ENCODE data around the gene CELF2.
"Not testable (repeated sequence)": the region's sequence is repeated elsewhere in the genome, so short reads cannot be mapped to it uniquely, and the experiment has no call there.

Gene CELF2

GRCh38 chr10:11185128-11185665 is 167.5 kb downstream of the CELF2 start:
- not testable (repeated sequence) for H3K27ac ChIP-seq (ENCODE audit: low read depth, low read length); H3K9ac ChIP-seq (ENCODE audit: low read length); H3K9me3 ChIP-seq (ENCODE audit: low read length); H3K4me3 ChIP-seq (ENCODE audit: low read depth in 1 of 2, low read length in 2 of 2); H3K36me3 ChIP-seq (ENCODE audit: insufficient read depth, low read length); H3K27me3 ChIP-seq (ENCODE audit: control insufficient read depth in 1 of 2, insufficient read depth in 2 of 2, low read length in 2 of 2)
- peaks cover 31% of the 10 kb centered on the region for H3K4me1 ChIP-seq (ENCODE audit: insufficient read depth, low read length)

GRCh38 chr10:11186374-11186773 is 168.7 kb downstream of the CELF2 start:
- no peaks in the 10 kb centered on the region for H3K9me3 ChIP-seq (ENCODE audit: low read length)
- H3K36me3 ChIP-seq (ENCODE audit: insufficient read depth, low read length) = no peaks in the 10 kb centered on the region
- H3K9ac ChIP-seq (ENCODE audit: low read length) = no peak overlapping the region
- peaks cover 41% of the 10 kb centered on the region for H3K4me1 ChIP-seq (ENCODE audit: insufficient read depth, low read length)
- H3K27ac ChIP-seq (ENCODE audit: low read depth, low read length) = no peak overlapping the region
- no peaks in the 10 kb centered on the region for H3K27me3 ChIP-seq (ENCODE audit: control insufficient read depth in 1 of 2, insufficient read depth in 2 of 2, low read length in 2 of 2)
- no peak overlapping the region for H3K4me3 ChIP-seq (ENCODE audit: low read depth in 1 of 2, low read length in 2 of 2)

GRCh38 chr10:11189582-11190376 is 172.1 kb downstream of the CELF2 start:
- H3K36me3 ChIP-seq (ENCODE audit: insufficient read depth, low read length) = peaks cover 4% of the 10 kb centered on the region
- no peak overlapping the region for H3K4me3 ChIP-seq (ENCODE audit: low read depth in 1 of 2, low read length in 2 of 2)
- peaks cover 47% of the 10 kb centered on the region for H3K4me1 ChIP-seq (ENCODE audit: insufficient read depth, low read length)
- H3K9me3 ChIP-seq (ENCODE audit: low read length) = no peaks in the 10 kb centered on the region
- no peaks in the 10 kb centered on the region for H3K27me3 ChIP-seq (ENCODE audit: control insufficient read depth in 1 of 2, insufficient read depth in 2 of 2, low read length in 2 of 2)
- no peak overlapping the region for H3K27ac ChIP-seq (ENCODE audit: low read depth, low read length)
- H3K9ac ChIP-seq (ENCODE audit: low read length) = no peak overlapping the region

GRCh38 chr10:11191190-11191589 is 173.5 kb downstream of the CELF2 start:
- Histone ChIP-seq H3K9me3 (ENCODE audit: low read length) (no peaks in the 10 kb centered on the region), H3K4me3 (ENCODE audit: low read depth in 1 of 2, low read length in 2 of 2) (no peak overlapping the region), H3K27ac (ENCODE audit: low read depth, low read length) (no peak overlapping the region), H3K27me3 (ENCODE audit: control insufficient read depth in 1 of 2, insufficient read depth in 2 of 2, low read length in 2 of 2) (no peaks in the 10 kb centered on the region), H3K36me3 (ENCODE audit: insufficient read depth, low read length) (peaks cover 4% of the 10 kb centered on the region), H3K4me1 (ENCODE audit: insufficient read depth, low read length) (peaks cover 47% of the 10 kb centered on the region), H3K9ac (ENCODE audit: low read length) (no peak overlapping the region)

GRCh38 chr10:11191678-11192077 is 174.0 kb downstream of the CELF2 start:
- no peak overlapping the region for H3K9ac ChIP-seq (ENCODE audit: low read length)
- H3K27ac ChIP-seq (ENCODE audit: low read depth, low read length) = no peak overlapping the region
- no peaks in the 10 kb centered on the region for H3K27me3 ChIP-seq (ENCODE audit: control insufficient read depth in 1 of 2, insufficient read depth in 2 of 2, low read length in 2 of 2)
- H3K9me3 ChIP-seq (ENCODE audit: low read length) = no peaks in the 10 kb centered on the region
- peaks cover 4% of the 10 kb centered on the region for H3K36me3 ChIP-seq (ENCODE audit: insufficient read depth, low read length)
- no peak overlapping the region for H3K4me3 ChIP-seq (ENCODE audit: low read depth in 1 of 2, low read length in 2 of 2)
- H3K4me1 ChIP-seq (ENCODE audit: insufficient read depth, low read length) = peaks cover 47% of the 10 kb centered on the region

GRCh38 chr10:11192304-11193000 is 174.8 kb downstream of the CELF2 start:
- no peaks in the 10 kb centered on the region for H3K9me3 ChIP-seq (ENCODE audit: low read length)
- H3K27me3 ChIP-seq (ENCODE audit: control insufficient read depth in 1 of 2, insufficient read depth in 2 of 2, low read length in 2 of 2) = no peaks in the 10 kb centered on the region
- peaks cover 4% of the 10 kb centered on the region for H3K36me3 ChIP-seq (ENCODE audit: insufficient read depth, low read length)
- H3K9ac ChIP-seq (ENCODE audit: low read length) = no peak overlapping the region
- H3K27ac ChIP-seq (ENCODE audit: low read depth, low read length) = peak overlapping the region; percentile 42
- H3K4me1 ChIP-seq (ENCODE audit: insufficient read depth, low read length) = peaks cover 52% of the 10 kb centered on the region
- no peak overlapping the region for H3K4me3 ChIP-seq (ENCODE audit: low read depth in 1 of 2, low read length in 2 of 2)

- H3K9ac ChIP-seq (ENCODE audit: low read length) = no peak overlapping the region
- no peak overlapping the region for H3K27ac ChIP-seq (ENCODE audit: low read depth, low read length)
- peaks cover 58% of the 10 kb centered on the region for H3K4me1 ChIP-seq (ENCODE audit: insufficient read depth, low read length)
- H3K36me3 ChIP-seq (ENCODE audit: insufficient read depth, low read length) = peaks cover 4% of the 10 kb centered on the region
- H3K27me3 ChIP-seq (ENCODE audit: control insufficient read depth in 1 of 2, insufficient read depth in 2 of 2, low read length in 2 of 2) = no peaks in the 10 kb centered on the region
- no peak overlapping the region for H3K4me3 ChIP-seq (ENCODE audit: low read depth in 1 of 2, low read length in 2 of 2)
- no peaks in the 10 kb centered on the region for H3K9me3 ChIP-seq (ENCODE audit: low read length)
Measured at GRCh38 chr10:11193001-11193551, 175.4 kb downstream of the CELF2 start.

GRCh38 chr10:11194859-11195586 is 177.4 kb downstream of the CELF2 start:
- Histone ChIP-seq H3K36me3 (ENCODE audit: insufficient read depth, low read length) (peaks cover 8% of the 10 kb centered on the region), H3K27ac (ENCODE audit: low read depth, low read length) (no peak overlapping the region), H3K27me3 (ENCODE audit: control insufficient read depth in 1 of 2, insufficient read depth in 2 of 2, low read length in 2 of 2) (no peaks in the 10 kb centered on the region)

GRCh38 chr10:11195623-11196022 is 178.0 kb downstream of the CELF2 start:
- Histone ChIP-seq H3K9me3 (ENCODE audit: low read length) (no peaks in the 10 kb centered on the region), H3K36me3 (ENCODE audit: insufficient read depth, low read length) (peaks cover 8% of the 10 kb centered on the region), H3K9ac (ENCODE audit: low read length) (no peak overlapping the region), H3K27me3 (ENCODE audit: control insufficient read depth in 1 of 2, insufficient read depth in 2 of 2, low read length in 2 of 2) (no peaks in the 10 kb centered on the region), H3K27ac (ENCODE audit: low read depth, low read length) (no peak overlapping the region), H3K4me3 (ENCODE audit: low read depth in 1 of 2, low read length in 2 of 2) (no peak overlapping the region), H3K4me1 (ENCODE audit: insufficient read depth, low read length) (peaks cover 44% of the 10 kb centered on the region)

More at GRCh38 chr10:11194859-11195586, 177.4 kb downstream of the CELF2 start:
- Histone ChIP-seq H3K9ac (ENCODE audit: low read length) (no peak overlapping the region), H3K4me1 (ENCODE audit: insufficient read depth, low read length) (peaks cover 49% of the 10 kb centered on the region), H3K4me3 (ENCODE audit: low read depth in 1 of 2, low read length in 2 of 2) (no peak overlapping the region), H3K9me3 (ENCODE audit: low read length) (no peaks in the 10 kb centered on the region)

- Histone ChIP-seq H3K9ac (ENCODE audit: low read length) (no peak overlapping the region), H3K27ac (ENCODE audit: low read depth, low read length) (no peak overlapping the region)
Measured at GRCh38 chr10:11197266-11197712, 179.6 kb downstream of the CELF2 start.

GRCh38 chr10:11197878-11198277 is 180.2 kb downstream of the CELF2 start:
- Histone ChIP-seq H3K27me3 (ENCODE audit: control insufficient read depth in 1 of 2, insufficient read depth in 2 of 2, low read length in 2 of 2) (no peaks in the 10 kb centered on the region), H3K9ac (ENCODE audit: low read length) (no peak overlapping the region), H3K9me3 (ENCODE audit: low read length) (no peaks in the 10 kb centered on the region), H3K4me3 (ENCODE audit: low read depth in 1 of 2, low read length in 2 of 2) (no peak overlapping the region), H3K36me3 (ENCODE audit: insufficient read depth, low read length) (peaks cover 8% of the 10 kb centered on the region), H3K27ac (ENCODE audit: low read depth, low read length) (no peak overlapping the region), H3K4me1 (ENCODE audit: insufficient read depth, low read length) (peaks cover 21% of the 10 kb centered on the region)

More at GRCh38 chr10:11197266-11197712, 179.6 kb downstream of the CELF2 start:
- Histone ChIP-seq H3K4me3 (ENCODE audit: low read depth in 1 of 2, low read length in 2 of 2) (no peak overlapping the region), H3K36me3 (ENCODE audit: insufficient read depth, low read length) (peaks cover 8% of the 10 kb centered on the region), H3K27me3 (ENCODE audit: control insufficient read depth in 1 of 2, insufficient read depth in 2 of 2, low read length in 2 of 2) (no peaks in the 10 kb centered on the region), H3K9me3 (ENCODE audit: low read length) (no peaks in the 10 kb centered on the region), H3K4me1 (ENCODE audit: insufficient read depth, low read length) (peaks cover 27% of the 10 kb centered on the region)
